NCI-H2227 treated with DMSO at 0.1 percent for 48 hours (cell line): ENCODE results near the gene DUSP7.
A peak's percentile ranks its signal among the peaks of the same experiment; 100 is the strongest.

Experiments
- DNase-seq: peaks from one replicate; lab custom pipeline; 2025; lab: John Stamatoyannopoulos, UW

DUSP7 gene

GRCh38 chr3:52006017-52006819 is 50.2 kb downstream of the DUSP7 start:
- DNase-seq, result no peak

DNA sequence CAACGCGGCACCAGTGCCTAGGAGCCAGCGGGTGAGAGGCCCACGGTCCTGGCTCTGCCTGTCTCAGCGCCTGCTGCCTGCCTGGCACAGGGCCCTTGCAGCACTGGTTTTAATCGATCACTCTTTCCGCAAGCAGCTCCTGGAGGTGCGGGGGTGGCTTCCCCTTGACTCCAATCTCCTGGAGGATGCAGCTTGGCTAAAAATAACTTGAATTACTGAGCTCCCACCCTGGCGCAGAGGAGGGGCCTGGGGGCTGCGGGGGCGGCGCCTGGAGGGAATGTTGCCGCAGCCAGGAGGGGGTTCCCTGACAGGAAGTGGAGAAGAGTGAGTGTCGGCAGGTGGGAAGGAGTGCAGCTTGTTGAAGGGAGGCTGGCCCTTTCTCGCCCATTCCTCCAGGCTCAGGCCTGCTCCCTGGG is 50.8 kb downstream of the DUSP7 start:
- peak; percentile 54 for DNase-seq

DNA sequence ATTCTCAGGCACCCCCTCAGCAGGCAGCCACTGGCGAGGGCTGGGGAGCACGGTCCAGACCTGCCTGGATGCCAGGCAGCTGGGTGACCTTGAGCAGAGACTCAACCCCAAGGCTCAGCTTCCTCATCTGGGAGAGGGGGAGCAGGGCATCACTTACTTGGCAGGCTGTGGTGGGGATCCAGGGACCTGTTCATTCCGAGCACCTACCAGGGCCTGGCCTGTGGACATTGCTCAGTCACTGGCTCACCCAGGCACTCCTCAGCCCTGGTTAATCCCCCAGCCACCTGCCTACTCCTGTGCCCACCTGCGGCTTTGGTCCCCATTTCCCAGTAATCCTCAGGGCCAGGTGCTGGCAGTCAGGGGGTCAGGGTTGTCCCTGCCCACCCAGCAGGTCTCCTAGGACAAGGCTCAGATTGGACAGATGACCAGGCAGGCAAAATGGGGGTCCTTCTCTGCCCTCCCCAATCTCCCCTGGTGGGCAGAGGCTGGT is 51.4 kb downstream of the DUSP7 start:
- DNase-seq, result no peak

GRCh38 chr3:52004163-52004787 is 52.1 kb downstream of the DUSP7 start:
- no peak for DNase-seq

DNA sequence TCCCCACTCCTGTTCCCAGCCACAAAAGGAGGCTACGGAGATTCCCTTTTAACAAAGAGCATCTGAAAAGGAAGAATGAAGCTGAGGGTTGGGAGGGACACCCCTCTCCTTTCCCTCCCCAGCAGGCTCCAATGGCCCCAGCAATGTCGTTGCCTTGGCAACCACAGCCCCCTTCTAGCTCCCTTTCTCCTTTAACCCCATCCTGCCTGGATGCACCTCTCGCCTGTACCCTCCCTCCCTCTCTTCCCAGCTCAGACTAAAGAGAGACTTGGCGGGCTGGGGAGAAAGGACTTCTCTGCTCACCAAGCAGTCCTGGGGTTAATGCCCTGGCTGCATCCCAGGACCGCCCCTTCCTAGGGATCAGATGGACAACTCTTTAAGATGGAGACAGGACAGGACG is 53.6 kb downstream of the DUSP7 start:
- DNase-seq, result no peak

DNA sequence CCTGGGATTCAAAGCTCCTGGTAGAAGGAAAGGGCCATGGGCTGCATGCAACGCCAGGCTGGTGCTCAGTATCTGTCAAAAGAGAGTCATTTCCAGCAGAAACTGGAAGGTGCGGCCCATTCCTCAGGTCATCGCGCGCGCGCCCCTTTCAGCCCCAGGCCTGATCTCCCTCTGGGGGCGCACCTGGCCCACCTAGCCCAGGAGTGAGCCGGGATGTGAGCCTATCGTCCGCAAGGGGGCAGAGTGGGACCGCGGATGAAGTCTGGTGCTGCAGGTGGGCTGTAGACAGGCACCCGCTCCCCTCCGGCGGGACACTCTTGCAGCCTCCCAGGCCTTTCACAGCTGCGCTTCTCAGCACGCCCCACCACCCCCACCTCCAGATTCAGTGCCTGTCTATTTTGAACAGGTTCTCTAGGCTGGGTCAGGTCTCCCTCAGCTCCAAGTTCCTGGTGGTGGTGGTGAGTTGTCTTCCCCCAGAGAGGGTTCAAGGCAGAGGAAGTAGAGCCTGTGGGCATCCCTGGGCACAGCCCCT is 54.9 kb downstream of the DUSP7 start:
- peak; percentile 54 for DNase-seq

DNA sequence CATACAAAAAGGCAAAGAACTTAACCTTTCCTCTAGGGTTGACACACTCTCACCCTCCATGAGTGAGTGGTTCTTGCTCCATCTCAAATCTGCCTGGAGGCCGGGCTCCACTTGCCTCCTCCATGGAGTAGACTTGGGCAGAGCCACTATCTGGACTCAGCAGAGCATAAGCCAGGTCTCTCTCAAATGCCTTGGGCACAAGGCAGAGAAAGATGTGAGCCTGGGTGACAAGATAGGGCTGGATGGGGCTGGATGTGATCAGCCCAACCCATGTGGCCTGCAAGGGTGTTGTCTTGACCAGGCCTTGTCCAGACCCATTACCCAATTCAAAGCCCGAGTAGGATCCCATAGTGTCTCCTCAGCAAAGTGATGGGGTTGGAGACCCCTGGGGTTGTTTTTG is 56.5 kb downstream of the DUSP7 start:
- no peak for DNase-seq
